ENCODE results near the gene SLC38A9. TPM values are rescaled to one million over a fixed set of nuclear protein-coding genes. Genes with fewer than 3 reads are reported as not detected.
A peak's percentile ranks its signal among the peaks of the same experiment; 100 is the strongest.
"Not testable (repeated sequence)": the region's sequence is repeated elsewhere in the genome, so short reads cannot be mapped to it uniquely, and the experiment has no call there.

The SLC38A9 gene
- total RNA-seq, 1 experiment from 2014 or later: 27.0 TPM

GRCh38 chr5:55699041-55699688 is 13.0 kb downstream of the SLC38A9 start (continued):
- TF ChIP-seq AFF4 (CRISPR knock-in tag; IDR thresholded peaks at IDR 0.05; ENCODE audit: borderline replicate concordance) (no peak), ZNF512 (CRISPR knock-in tag; IDR thresholded peaks at IDR 0.05; ENCODE audit: borderline replicate concordance) (no peak), SMAD4 (CRISPR knock-in tag; IDR thresholded peaks at IDR 0.05) (no peak)

GRCh38 chr5:55696704-55697103 is 15.4 kb downstream of the SLC38A9 start:
- not testable (repeated sequence) for ATAC-seq

GRCh38 chr5:55694152-55694830 is 17.8 kb downstream of the SLC38A9 start:
- POLR2A ChIA-PET: no interaction called here
- CTCF ChIA-PET: interaction anchor here (0.6 to 1.0 kb wide), 3 partner anchors 288 to 469 kb away, joined by 3 to 4 read pairs (median 4); no protein-coding TSS in a partner anchor
- H3K36me3 Mint-ChIP-seq: peaks cover 32% of the 10 kb centered on the region
- H3K27me3 Mint-ChIP-seq (ENCODE audit: low read depth): no peaks in the 10 kb centered on the region; the same call in 1 of the 2 replicates
- peaks cover 24% of the 10 kb centered on the region for H3K4me1 Mint-ChIP-seq
- ATAC-seq (peak; percentile 77), DNase-seq (ENCODE audit: low spot score) (no peak)
- H3K4me3 Mint-ChIP-seq: no peak overlapping the region
- peaks cover 13% of the 10 kb centered on the region for H3K9me3 Mint-ChIP-seq
- no peak overlapping the region for H3K27ac Mint-ChIP-seq
- TF ChIP-seq CTCF (IDR thresholded peaks at IDR 0.05) (0 out of 2 replicates have a peak, but pooled peaks have one; percentile 16), OVOL2 (CRISPR knock-in tag; IDR thresholded peaks at IDR 0.05; ENCODE audit: borderline replicate concordance) (no peak), GABPB1 (CRISPR knock-in tag; IDR thresholded peaks at IDR 0.05) (no peak), ZBTB43 (CRISPR knock-in tag; IDR thresholded peaks at IDR 0.05) (no peak), AFF4 (CRISPR knock-in tag; IDR thresholded peaks at IDR 0.05; ENCODE audit: borderline replicate concordance) (no peak)

More at GRCh38 chr5:55696704-55697103, 15.4 kb downstream of the SLC38A9 start:
- H3K4me3 Mint-ChIP-seq; H3K27ac Mint-ChIP-seq; H3K27me3 Mint-ChIP-seq (ENCODE audit: low read depth); H3K4me1 Mint-ChIP-seq; POLR2A ChIA-PET; DNase-seq (ENCODE audit: low spot score); CTCF ChIA-PET: not testable (repeated sequence)
- peaks cover 13% of the 10 kb centered on the region for H3K9me3 Mint-ChIP-seq
- H3K36me3 Mint-ChIP-seq: peaks cover 33% of the 10 kb centered on the region

Measured in WTC11 (cell line).